ENCODE measurements around the gene ADAMTS17.

DNA sequence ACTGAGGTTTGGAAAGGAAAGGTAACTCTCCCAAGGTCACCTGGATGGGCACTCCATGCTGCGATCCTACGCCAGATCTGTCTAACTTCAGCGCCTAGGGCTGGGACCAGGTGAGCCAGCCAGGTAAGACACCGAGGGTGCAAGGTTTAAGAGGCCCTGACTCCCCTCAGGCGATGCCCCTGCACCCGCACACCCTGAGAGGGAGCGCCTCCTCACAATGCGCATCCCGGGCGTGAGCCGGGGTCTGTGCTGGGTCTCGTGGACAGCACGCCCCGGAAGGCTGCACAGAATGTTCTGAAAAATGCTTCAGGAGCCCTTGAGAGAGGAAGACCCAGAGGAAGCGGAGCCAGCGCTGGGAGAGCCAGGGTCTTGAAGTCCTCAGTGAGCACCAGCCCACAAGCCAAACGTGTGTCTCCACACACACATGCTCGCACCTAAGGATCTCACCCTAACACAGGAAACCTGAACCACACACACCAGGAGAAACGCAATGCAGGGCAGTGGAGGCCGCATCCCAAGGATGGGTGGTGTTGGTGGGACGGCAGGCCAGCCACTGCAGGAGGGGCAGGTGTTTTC, 142.0 kb downstream of the ADAMTS17 start:
- TF ChIP-seq CTCF (conservative IDR thresholded peaks at IDR 0.05) (no peak), EZH2 (IDR thresholded peaks at IDR 0.05; ENCODE audit: low read depth) (no peak)
